ACC112 (cell line): ENCODE results near the gene ZNF665.

Experiments used
- H2AFZ ChIP-seq: fragments of 200-600 bp; sonication (generic); one replicate; pipeline ENCODE4 v1.6.0; 2017; ENCODE audit warnings: antibody characterized with exemption, low read length; ENCODE audit not compliant: unreplicated experiment
- H3K27ac ChIP-seq: fragments of 200-600 bp; sonication (generic); 2 replicates; pipeline ENCODE4 v1.5.1; 2014; ENCODE audit warnings: low read depth, mild to moderate bottlenecking, antibody characterized with exemption, low read length, moderate library complexity
- H3K27me3 ChIP-seq: fragments of 200-600 bp; sonication (generic); 2 replicates; pipeline ENCODE4 v1.6.1; 2014; ENCODE audit warnings: mild to moderate bottlenecking, antibody characterized with exemption, low read length, moderate library complexity, mixed read lengths; ENCODE audit not compliant: insufficient read depth
- H3K36me3 ChIP-seq: fragments of 200-600 bp; sonication (generic); 2 replicates; pipeline ENCODE4 v1.6.1; 2016; ENCODE audit warnings: mild to moderate bottlenecking, antibody characterized with exemption, low read length, moderate library complexity, mixed read lengths; ENCODE audit not compliant: insufficient read depth
- H3K4me1 ChIP-seq: fragments of 200-600 bp; sonication (generic); one replicate; pipeline ENCODE4 v1.6.1; 2016; ENCODE audit warnings: low read length, mixed read lengths; ENCODE audit not compliant: insufficient read depth, unreplicated experiment, control insufficient read depth
- H3K4me3 ChIP-seq: fragments of 200-600 bp; sonication (generic); 2 replicates; pipeline ENCODE4 v1.5.1; 2014; ENCODE audit warnings: mild to moderate bottlenecking, low read depth, low read length
- H3K79me2 ChIP-seq: fragments of 200-600 bp; sonication (generic); one replicate; pipeline ENCODE4 v1.6.0; 2016; ENCODE audit warnings: low read length; ENCODE audit not compliant: control insufficient read depth, unreplicated experiment, insufficient read depth

Gene ZNF665

DNA sequence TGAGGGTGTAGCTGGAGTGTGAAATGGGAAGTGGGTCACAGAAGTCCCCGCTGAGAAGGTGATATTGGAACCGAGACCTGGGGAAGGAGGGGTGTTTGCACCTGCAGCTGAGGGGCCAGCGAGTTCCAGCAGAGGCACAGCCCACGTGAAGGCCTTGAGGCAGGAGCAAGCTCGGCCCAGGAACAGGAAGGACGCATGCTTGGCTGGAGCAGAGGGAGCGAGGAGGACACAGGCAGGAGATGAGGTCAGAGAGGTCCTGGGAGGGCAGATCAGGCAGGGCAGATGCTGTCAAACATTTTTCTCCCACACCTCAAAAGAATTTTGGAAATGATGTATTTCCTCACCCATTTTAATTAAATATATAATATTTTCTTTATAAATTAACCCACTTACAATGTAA is 69.8 kb downstream of the ZNF665 start:
- Histone ChIP-seq H3K79me2 (no peaks in the 10 kb centered on the region), H3K27ac (no peak overlapping the region), H3K4me1 (no peaks in the 10 kb centered on the region), H3K36me3 (no peaks in the 10 kb centered on the region), H3K27me3 (no peaks in the 10 kb centered on the region), H3K4me3 (no peak overlapping the region), H2AFZ (no peak overlapping the region)
